HG02885 (cell line): ENCODE measurements around the gene AKT1.

Experiments
- ATAC-seq: cut with Tn5 transposase; IDR thresholded peaks from one replicate; pipeline ENCODE4 v1.9.1; 2021; ENCODE audit warnings: mild to moderate bottlenecking; ENCODE audit not compliant: unreplicated experiment, poor library complexity

The AKT1 gene

DNA sequence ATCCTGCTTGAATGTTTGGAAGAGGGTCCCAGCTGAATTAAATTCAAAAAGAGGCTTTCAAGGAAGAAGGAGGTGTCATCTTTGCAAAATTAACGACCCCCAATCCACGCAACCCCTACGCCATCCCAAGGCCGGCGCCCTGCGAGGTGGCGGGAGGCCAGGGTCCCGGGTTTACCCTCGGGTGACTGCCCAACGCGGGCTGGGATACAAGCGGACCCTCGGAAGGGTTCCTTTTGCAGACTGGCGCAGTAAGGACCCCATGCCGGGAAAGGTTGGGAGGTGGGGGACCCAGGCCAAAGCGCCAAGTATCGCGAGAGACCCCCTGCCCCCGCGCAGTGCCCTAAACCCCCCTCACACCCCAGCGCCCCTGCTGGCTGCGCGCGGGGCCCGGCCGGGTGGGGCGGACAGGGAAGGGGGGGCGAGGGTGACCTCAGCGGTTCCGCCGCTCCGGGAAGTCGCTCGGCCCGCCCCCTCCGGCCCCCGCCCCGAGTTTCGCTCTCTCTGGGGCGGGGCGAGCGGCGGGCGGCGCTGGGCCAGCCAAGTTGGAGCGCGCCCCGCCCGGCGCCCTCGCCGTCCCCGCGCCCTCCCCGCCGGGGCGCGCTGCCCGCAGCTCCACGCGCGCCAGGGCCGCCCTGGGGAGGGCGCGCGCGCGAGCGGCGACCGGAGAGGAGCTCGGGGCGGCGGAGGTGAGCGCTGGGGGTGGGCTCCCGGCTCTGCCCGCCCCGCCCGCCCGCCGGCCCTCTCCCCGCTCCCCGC, 4.6 kb upstream of the AKT1 start:
- peak; percentile 59 for ATAC-seq

DNA sequence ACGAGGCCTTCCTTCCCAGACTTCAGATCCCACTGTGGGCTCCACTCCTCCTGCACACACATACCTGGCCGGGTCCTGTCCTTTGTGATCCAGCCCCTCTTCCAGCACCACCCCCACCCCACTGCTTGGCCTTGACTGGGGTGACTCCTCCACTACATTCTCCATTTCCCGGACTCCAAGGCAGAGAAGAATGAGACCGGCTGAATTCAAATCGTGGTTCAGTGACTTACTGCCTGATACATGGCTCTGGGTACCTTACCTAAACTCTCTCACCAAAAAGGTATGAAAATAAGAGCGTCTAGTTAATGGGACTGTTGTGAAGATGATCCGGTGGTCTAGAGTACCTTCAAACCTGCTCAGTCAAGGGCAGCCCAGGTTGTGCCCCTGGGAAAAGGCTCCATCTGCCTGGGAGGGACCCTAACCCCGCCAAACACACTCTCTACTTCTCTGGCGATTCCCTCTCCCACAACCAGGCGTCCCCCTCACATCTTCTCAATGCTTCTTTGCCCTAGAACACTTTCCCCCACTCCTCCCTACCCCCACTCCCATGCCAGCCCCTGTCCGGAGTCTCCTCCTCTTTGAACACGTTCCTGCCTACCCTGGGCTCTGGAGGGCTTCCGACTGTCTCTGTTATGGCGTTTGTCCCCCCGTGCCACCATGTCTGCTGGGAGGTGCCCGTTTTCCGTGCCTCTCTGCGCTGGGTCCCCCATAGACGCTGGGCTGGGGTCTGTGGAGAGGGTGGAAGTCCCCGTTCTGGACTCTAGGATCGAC, 3.9 kb upstream of the AKT1 start:
- no peak for ATAC-seq

DNA sequence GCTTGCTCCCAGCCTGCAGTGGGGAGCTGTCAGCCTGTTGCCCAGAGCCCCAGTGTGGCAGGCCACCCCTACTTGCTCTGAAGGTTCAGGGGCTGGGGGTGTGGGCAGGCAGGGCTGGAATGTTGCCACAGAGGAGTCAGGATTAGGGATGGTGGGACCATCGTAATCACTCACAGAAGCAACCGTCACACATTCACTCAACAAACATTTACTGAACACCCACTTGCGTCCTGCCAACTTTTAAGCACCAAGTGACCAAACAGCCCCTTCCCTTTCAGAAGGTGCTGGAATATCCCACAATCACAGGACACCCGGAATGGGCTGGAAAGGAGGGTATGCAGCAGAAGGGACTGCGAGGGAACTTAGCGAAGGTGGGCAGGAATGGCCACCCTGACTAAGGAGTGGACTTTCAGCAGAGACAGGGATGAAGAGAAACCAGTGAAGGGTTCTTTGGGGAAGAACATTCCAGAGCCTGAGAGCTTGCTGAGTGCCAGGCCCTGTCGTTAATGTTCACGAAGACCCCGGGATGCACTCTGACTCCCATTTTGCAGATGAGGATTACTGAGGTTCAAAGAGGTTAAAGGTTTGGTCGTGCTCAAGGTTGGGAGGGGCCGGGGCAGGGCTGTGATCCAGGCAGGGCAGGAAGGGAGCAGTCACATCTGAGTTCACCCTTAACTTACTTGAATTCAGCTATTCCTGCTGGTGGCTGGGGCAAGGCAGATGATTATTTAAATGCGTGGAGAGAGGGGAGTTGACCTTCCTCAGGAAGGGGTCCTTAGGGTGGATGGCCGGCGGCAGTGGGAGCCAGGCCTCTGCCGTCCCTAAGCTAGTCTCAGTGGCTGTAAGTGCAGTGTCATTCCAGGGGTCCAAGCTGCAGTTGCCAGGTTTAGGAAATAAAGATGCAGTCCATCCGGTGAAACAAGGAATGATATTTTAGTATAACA, 3.0 kb upstream of the AKT1 start:
- no peak for ATAC-seq

DNA sequence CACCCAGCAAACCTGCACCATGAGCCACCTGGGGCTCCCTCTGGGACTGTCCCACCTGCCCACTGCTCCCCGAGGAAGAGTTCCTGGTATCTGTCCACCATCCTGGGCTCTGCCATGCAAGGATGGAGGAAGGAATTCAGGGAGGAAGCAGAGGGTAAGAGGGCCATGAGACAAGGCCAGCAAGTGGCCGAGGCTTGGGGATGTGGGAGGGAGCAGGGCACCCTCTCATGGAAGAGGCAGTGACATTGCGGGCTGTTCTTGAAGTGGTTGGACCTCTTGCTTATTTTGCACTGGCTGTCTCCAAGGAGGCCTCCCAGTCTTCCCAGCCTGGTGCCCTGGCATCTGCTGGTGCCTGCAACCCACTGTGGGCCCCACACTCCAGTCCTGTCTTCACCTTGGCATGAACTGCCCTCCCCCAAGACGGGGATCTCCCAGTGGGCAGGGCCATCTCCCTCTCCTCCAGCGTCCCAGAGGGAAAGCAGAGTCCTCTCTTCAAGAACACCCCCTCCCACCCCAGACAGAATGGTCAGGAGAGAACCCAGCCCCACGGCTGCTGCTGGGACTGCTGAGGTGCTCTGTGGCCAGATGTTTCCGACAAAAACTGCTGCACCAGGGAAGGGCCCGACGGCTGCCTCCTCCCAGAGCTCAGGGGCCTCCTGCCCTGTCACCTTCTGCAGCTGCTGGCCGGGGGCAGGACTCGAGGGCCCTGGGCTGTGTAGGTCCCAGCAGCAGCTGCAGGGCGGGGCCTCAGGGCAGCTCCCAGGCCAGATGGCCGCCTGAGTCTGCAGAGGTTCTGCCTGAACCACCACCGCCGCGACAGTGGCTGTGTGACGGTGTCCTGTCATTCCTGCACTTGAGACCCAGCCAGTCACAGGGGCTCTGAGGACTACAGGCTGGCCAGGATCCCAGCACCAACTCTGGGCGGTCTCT, 1.8 kb upstream of the AKT1 start:
- no peak for ATAC-seq

DNA sequence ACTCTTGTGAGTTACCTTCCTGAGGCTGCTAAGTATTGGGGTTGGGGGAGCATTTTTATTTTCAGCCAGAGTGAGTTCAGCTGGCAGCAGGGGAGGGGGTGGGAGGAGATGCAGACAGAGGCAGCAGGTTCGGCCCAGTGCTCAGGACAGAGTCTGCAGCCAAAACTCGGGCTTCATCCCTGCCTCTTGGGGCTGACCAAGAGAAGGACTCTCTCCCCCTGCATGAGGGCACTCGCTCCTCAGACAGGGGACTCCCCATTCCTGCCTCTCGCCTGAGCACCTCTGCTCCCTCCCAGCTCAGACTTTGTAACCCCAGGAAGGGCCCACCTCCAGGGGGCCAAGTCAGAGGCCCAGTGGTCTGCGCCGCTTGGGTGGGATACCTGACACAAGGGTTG, 1.1 kb upstream of the AKT1 start:
- no peak for ATAC-seq

DNA sequence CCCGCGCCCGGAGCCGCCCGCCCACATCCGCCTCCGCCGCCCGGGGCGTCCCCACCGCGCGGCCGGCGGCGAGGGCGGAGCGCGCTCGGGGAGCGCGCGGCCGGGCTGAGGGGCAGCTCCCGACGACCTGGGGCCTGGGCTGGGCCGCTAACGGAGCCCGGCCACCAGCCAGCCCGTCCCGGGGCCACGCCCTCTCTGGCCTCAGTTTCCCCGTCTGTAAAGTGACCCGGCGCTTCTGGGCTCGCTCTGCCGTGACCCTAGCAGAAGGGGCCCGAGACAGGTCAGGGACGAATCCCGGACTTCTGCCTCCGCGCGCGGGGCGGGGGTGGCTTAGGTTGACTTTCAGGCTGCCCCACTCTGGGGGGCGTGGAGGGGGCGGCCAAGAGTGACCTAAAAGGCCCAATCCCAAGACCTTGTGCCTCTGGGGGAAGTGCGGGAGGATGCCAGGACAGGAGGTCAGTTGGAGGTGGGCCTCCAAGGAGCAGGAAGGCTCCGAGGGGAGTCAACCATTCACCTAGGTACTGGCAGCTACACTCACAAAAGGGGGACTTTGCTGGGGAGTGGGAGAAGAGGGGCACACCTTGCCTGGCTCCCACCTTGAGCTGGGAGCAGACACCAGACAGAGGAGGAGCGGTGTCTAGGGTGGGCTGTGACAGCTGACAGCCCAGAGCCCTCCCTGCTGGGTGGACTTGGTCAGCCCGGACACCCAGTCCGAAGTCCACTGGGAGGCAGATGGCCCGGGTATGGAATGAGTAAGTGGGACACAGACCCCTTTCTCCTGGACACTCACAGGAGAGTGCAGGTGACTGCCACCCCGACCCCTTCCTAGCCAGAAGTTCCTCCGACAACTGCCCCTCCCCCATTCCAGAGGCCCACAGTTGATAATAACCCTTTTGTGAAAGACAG, 486 bp upstream of the AKT1 start:
- peak; percentile 49 for ATAC-seq

DNA sequence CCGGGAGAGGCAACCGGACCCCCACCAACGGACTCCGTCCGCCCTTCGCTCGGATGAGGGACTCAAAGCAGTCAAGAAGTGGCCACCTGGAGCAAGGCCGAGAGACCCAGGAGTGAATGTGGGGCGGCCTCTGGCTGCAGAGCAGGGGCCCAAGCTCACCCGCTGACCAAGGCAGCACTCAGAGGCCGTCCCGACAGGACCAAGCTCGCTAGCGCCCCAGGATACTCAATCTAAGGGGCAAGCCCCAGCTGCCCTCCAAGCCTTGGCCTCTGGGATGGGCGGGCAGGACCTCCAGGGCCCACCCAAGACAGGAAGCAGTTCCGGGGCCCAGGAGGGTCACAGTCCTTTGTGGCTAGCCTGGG, 936 bp downstream of the AKT1 start:
- ATAC-seq = peak; percentile 11

DNA sequence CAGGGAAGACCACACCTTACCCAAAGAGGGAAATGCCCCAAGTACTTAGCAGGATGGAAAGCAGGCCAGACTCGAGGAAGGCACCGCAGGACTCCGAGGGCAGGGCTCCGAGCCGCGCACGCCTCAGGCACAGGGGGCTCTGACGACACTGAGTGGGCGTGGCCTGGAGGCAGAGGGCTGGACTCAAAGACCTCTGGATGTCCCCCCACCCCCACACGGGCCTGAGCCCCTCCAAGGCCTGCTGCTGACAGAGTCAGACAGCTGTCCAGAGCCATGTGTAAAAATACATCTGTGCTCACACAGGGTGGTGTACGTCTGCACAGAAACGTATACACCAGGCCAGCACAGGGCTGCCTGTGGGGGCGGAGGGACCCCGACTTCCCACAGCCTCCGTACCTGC, 1.4 kb downstream of the AKT1 start:
- no peak for ATAC-seq

DNA sequence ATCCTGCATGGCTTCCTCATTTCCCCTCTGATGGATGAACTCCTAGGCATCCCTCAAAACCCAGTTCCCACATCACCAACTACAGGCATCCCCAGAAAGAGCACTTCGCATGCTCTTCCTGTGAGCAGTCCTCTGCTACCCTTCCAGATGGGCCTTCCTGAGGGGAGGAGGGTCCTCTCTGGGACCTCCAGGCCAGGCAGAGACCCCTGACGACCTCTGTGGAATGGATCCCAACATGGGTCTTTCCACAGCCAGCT, 1.9 kb downstream of the AKT1 start:
- ATAC-seq = no peak

DNA sequence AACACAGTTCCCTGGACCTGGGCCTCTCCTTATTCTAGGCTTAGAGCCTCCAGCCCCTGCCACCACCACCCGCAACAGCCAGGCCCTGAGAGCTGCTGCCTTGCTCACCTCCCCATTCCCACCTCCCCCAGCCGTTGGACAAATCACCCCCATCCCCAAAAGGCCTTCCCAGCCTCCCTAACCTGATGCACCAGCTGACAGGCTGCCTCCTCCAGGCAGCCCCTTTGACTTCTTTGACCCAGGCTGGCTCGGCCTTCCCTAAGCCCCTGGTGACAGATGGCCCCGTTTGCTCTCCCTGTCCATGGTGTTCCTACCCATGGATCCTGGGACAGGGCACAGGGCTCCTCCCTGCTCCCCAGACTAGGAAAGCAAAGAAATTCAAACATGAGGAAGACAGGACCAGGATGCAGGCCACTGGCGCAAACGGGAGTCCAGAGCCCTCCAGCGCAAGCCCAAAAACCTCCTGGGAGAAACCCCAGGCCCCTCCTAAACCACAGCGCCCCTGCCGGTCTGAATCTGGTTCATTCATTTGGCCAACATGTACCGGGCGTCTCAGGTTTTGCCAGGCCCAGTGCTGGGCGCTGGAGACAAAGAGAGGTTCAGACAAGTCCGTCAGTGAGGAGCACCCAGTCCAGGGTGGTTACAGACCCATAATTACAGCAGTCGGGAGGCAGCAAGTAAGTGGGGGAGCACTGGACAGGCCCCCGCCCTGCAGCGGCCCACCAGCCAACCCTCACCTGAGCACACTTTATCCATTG, 2.4 kb downstream of the AKT1 start:
- no peak for ATAC-seq

DNA sequence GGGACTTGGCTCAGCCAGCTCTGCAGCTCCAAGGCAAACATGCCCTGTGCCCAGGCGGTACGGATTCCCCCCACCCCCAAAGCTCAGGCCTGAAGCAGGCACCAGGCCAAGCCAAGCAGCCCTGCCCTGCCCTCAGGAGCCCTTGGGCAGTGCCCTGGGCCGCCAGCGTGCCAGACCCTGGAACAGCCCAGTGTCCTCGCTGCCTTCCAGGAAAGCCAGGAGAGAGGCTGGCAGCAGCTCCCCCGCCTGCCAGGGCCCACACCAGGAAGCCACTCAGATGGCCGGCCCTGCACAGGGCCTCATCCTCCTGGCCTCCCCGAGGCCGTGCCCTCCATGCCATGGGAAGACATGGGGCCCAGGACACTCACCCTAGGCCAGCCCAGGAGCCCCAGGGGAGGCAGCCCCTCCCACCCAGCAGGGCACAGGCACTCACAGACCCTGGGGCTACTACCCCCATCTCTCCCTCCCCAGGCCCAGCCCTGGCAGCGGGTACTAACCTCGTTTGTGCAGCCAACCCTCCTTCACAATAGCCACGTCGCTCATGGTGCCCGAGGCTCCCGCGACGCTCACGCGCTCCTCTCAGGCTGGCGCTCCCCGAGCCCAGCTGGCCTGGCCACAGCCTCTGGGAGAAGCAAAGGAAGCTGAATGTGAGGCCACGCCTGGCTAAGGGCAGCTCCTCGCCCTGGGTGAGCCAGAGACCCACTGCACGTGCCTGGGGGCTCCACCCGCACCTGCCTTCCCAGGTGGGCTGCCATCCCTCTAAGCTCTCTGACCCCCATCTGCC, 3.3 kb downstream of the AKT1 start:
- ATAC-seq = no peak

DNA sequence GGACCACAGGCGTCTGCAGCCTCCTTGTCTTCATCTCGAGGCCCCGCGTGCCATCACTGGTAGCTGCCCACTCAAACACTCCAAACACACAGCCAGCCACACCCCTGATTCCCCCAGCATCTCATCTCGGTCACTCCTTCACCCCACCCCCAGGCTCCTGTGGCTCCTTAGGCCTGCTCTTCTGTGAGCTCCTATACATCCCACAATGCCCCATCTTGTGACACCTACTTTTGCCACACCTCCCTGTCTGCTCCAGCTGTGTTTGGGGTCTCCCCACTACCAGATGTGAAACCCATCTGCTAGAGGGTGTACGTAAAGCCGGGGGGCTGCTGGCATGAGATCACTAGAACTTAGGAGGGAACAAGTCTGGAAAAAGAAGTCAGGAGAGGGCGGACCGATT, 4.1 kb downstream of the AKT1 start:
- ATAC-seq = no peak

DNA sequence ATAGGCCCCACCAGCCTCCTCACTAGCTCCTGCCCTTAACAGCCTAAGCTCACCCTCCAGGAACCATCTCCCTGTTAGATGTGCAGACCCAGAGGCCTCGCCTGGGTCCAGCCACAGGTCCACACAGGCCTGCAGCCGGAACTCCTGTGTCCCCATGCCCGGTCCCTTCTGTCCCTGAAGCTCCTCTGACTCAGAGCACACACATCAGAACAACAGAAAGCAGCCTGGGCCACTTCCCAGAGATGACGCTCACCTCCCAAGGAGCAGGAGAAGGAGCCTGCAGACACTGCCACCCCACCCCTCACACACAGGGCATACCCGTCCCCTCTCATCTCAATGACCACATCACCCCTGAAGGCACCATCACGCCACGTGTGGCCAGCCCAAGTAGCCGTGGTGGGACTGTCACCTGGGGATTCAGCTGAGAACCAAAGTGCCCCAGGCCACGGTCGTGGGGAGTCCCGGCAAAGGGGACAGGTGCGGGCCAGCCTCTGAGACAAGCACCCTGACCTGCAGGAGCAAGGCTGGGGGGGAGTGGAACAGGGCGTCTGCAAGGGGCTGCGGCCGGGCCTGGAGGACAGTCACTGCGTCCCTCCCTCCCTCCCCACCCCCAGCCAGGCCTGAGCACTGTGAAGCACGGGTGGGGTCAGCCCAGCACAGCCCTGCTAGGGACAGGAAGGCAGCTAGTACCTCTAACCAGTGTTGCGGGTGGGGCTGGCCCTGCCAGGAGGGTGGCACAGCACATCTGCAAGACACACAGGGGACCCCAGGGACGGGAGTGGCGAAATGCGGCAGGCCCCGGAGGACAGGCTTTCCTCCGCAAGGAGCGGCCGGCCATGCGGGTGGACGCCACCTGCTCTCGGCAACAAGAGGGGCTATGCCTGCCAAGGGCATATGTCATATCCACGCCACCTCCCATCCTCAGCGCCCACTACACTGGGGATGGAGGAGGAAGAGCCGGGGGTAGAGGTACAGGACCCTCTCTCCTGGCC, 5.5 kb downstream of the AKT1 start:
- ATAC-seq = no peak

DNA sequence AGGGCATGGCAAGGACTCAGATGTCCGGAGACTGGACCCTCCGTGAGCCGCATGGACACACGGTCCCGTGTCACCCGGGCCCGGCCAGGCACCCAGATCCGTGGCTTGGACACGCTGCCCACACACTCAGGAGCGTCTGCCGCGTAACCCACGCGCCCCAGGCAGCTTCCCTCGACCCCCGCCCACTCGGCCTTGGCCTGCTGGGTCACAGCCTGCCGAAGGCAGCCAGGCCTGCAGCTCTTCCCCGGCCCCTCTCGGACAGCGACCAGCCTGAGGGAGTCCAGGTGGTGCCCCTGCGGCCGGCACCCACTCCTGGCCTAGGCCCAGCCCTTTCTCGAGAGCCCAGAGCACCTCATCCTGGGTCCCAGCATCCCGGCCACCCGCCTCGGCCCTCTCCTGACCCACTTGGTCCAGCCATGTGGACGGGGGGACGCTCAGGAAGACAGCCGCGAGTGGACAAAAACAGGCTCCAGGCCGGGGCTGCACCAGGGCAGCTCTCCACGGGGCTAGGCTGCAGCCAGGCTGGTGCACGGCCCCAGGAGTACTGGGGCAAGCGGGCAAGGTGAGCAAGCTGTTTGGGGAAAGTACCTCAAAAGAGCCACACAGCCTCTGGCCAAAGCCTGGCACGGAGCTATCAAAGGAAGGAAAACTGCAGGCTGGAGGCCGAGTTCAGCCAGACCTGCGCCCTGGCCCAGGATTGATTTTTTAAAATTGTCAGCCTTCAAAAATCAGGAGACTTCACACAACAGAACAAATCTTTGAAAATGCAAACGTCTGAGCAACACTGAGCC, 6.5 kb downstream of the AKT1 start:
- no peak for ATAC-seq

DNA sequence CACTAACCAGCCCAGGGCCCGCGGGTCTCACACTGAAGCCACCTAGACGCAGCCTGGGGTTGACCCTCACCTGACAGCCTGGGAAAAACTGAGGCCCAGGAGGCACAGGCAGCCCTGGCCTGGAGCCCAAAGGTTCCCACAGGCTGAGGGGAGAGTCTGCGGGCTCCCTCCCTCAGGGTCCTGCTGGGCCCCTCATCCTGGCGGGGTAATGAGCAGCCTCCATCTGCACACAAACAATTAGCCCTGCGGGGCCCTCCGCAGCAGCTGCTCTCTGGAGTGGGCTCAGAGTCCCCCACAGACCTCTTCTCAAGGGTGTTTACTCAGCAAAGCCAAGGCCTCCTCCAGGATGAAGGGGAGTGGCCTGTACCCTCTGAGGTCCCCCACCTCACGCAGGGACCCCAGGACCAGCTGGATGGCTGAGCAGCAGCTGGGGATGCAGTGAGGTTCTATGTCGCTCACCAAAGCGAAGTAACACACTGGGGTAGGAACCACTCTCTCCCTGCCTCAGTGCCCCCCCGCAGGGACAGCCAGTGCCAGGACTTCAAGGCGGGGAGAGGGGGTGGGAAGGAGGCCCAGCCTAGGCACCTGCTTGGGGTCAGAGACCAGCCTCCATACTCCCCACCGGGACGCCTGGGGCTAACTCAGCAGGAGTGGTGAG, 7.3 kb downstream of the AKT1 start:
- no peak for ATAC-seq
